Fibroblast of pulmonary artery (primary cell): ENCODE measurements around the gene SHROOM3.

ENCODE experiments used
- DNase-seq: peaks from one replicate; pipeline ENCODE4 v3.0.0-alpha.2; 2010; ENCODE audit warnings: low read depth
- H3K4me3 ChIP-seq: replicated peaks from 2 replicates; pipeline ENCODE4 v1.5.1; 2011; ENCODE audit warnings: low read depth, mild to moderate bottlenecking, control low read depth, low read length, moderate library complexity
- CTCF ChIP-seq: IDR thresholded peaks from 2 replicates; pipeline ENCODE4 v1.5.1; 2011; ENCODE audit warnings: mild to moderate bottlenecking, control low read depth, low read length, inconsistent platforms; ENCODE audit errors: missing control alignments

SHROOM3 gene

GRCh38 chr4:76665721-76666120, 230.7 kb downstream of the SHROOM3 start:
- H3K4me3 ChIP-seq, result no peak overlapping the region
- no peak for DNase-seq
- no peak for TF ChIP-seq CTCF

- no peak overlapping the region for H3K4me3 ChIP-seq
- TF ChIP-seq CTCF, result no peak
- DNase-seq, result no peak
These were observed 232.0 kb downstream of the SHROOM3 start for GRCh38 chr4:76666944-76667532.

GRCh38 chr4:76670631-76671030, 235.6 kb downstream of the SHROOM3 start:
- TF ChIP-seq CTCF, result no peak
- H3K4me3 ChIP-seq, result no peak overlapping the region
- DNase-seq, result no peak

- TF ChIP-seq CTCF, result no peak
- no peak overlapping the region for H3K4me3 ChIP-seq
- peak; percentile 45 for DNase-seq
These were observed 238.3 kb downstream of the SHROOM3 start for GRCh38 chr4:76673362-76673761.

- H3K4me3 ChIP-seq, result no peak overlapping the region
- no peak for DNase-seq
- no peak for TF ChIP-seq CTCF
These were observed 240.0 kb downstream of the SHROOM3 start for GRCh38 chr4:76674983-76675382.

GRCh38 chr4:76677571-76678326, 242.7 kb downstream of the SHROOM3 start:
- no peak overlapping the region for H3K4me3 ChIP-seq
- no peak for TF ChIP-seq CTCF
- no peak for DNase-seq

GRCh38 chr4:76679691-76680090, 244.7 kb downstream of the SHROOM3 start:
- H3K4me3 ChIP-seq, result no peak overlapping the region
- TF ChIP-seq CTCF, result no peak
- DNase-seq, result no peak
